Neural cell (in vitro differentiated cells): ENCODE measurements around the gene KRTAP4-16. TPM values are rescaled to one million over a fixed set of nuclear protein-coding genes. Genes with fewer than 3 reads are reported as not detected.
"Not testable (repeated sequence)": the region's sequence is repeated elsewhere in the genome, so short reads cannot be mapped to it uniquely, and the experiment has no call there.

Source experiments
- H2AFZ ChIP-seq: fragments of 200-600, 300-800 bp; sonication (generic), shearing (Covaris generic); 2 replicates; pipeline ENCODE4 v1.6.0; 2014; ENCODE audit warnings: low read depth, mild to moderate bottlenecking, antibody characterized with exemption, low read length, moderate library complexity
- H3F3A ChIP-seq: fragments of 200-600 bp; shearing (Covaris generic); 2 replicates; pipeline ENCODE4 v1.6.1; 2016; ENCODE audit warnings: mild to moderate bottlenecking, moderate library complexity, mixed read lengths, antibody characterized with exemption, low read length; ENCODE audit not compliant: insufficient read depth, poor library complexity, severe bottlenecking
- H3K27ac ChIP-seq: fragments of 200-600, 300-800 bp; sonication (generic), shearing (Covaris generic); 2 replicates; pipeline ENCODE4 v1.5.1; 2014; ENCODE audit warnings: mild to moderate bottlenecking, low read length, moderate library complexity
- H3K27me3 ChIP-seq: fragments of 300-800, 200-600 bp; sonication (generic), shearing (Covaris generic); 2 replicates; pipeline ENCODE4 v1.6.0; 2014; ENCODE audit warnings: mild to moderate bottlenecking, low read depth, low read length, moderate library complexity; ENCODE audit not compliant: insufficient read depth
- H3K36me3 ChIP-seq: fragments of 300-800, 200-600 bp; sonication (generic), shearing (Covaris generic); 2 replicates; pipeline ENCODE4 v1.5.1; 2014; ENCODE audit warnings: mild to moderate bottlenecking, antibody characterized with exemption, low read length, moderate library complexity; ENCODE audit not compliant: insufficient read depth
- H3K4me2 ChIP-seq: fragments of 300-800, 200-600 bp; sonication (generic), shearing (Covaris generic); 2 replicates; pipeline ENCODE4 v1.6.0; 2014; ENCODE audit warnings: mild to moderate bottlenecking, low read length
- H3K4me3 ChIP-seq: fragments of 300-800, 200-600 bp; sonication (generic), shearing (Covaris generic); 2 replicates; pipeline ENCODE4 v1.5.1; 2014; ENCODE audit warnings: mild to moderate bottlenecking, low read length, moderate library complexity
- H3K79me2 ChIP-seq: fragments of 200-600 bp; shearing (Covaris generic); replicated peaks from 2 replicates; pipeline ENCODE4 v1.6.0; 2014; ENCODE audit warnings: mild to moderate bottlenecking, low read length, moderate library complexity; ENCODE audit not compliant: insufficient read depth
- H3K9ac ChIP-seq: fragments of 300-800, 200-600 bp; sonication (generic), shearing (Covaris generic); 2 replicates; pipeline ENCODE4 v1.6.1; 2016; ENCODE audit warnings: mild to moderate bottlenecking, low read length, mixed read lengths
- H3K9me2 ChIP-seq: fragments of 200-600 bp; shearing (Covaris generic); 2 replicates; pipeline ENCODE4 v1.6.1; 2016; ENCODE audit warnings: mild to moderate bottlenecking, low read length, mixed read lengths; ENCODE audit not compliant: insufficient read depth
- H3K9me3 ChIP-seq: fragments of 200-600, 300-800 bp; sonication (generic), shearing (Covaris generic); 2 replicates; pipeline ENCODE4 v1.6.1; 2016; ENCODE audit warnings: mild to moderate bottlenecking, mixed run types, low read length, moderate library complexity, mixed read lengths
- H4K20me1 ChIP-seq: fragments of 200-600 bp; shearing (Covaris generic); 2 replicates; pipeline ENCODE4 v1.6.1; 2016; ENCODE audit warnings: mild to moderate bottlenecking, mixed run types; ENCODE audit not compliant: insufficient read depth
- EP300 ChIP-seq: fragments of 450-650 bp; conservative IDR thresholded peaks from 2 replicates; pipeline ENCODE4 v1.6.1; 2014; ENCODE audit warnings: antibody characterized with exemption, mild to moderate bottlenecking, moderate library complexity; ENCODE audit not compliant: poor library complexity, severe bottlenecking
- EZH2 ChIP-seq: fragments of 200-600, 300-800 bp; shearing (Covaris generic), sonication (generic); IDR thresholded peaks from 2 replicates; pipeline ENCODE4 v1.6.1; 2014; ENCODE audit warnings: antibody characterized with exemption, low read length, borderline replicate concordance, mild to moderate bottlenecking; ENCODE audit not compliant: insufficient read depth, poor library complexity, severe bottlenecking
- POLR2AphosphoS5 ChIP-seq: IDR thresholded peaks from 2 replicates; pipeline ENCODE4 v1.6.1; 2012
- RAD21 ChIP-seq: fragments of 450-650 bp; conservative IDR thresholded peaks from 2 replicates; pipeline ENCODE4 v1.6.1; 2014; ENCODE audit warnings: antibody characterized with exemption, mild to moderate bottlenecking, moderate library complexity
- SMC3 ChIP-seq: fragments of 450-650 bp; conservative IDR thresholded peaks from 2 replicates; pipeline ENCODE4 v1.6.1; 2014; ENCODE audit warnings: antibody characterized with exemption, mild to moderate bottlenecking, moderate library complexity; ENCODE audit not compliant: poor library complexity
- TAF1 ChIP-seq: IDR thresholded peaks from 2 replicates; pipeline ENCODE4 v1.6.1; 2012; ENCODE audit warnings: low read depth
- polyA plus RNA-seq: library from polyadenylated mRNA; depleted of rRNA; stranded (reverse); fragments of >200 nt; gene quantifications from 2 replicates; pipeline ENCODE4 v1.2.3, GENCODE V29; 2014
- TF ChIP-seq, protein P1 (sequence below): IDR thresholded peaks from 2 replicates; pipeline ENCODE4 v1.6.1; 2012; ENCODE audit warnings: borderline replicate concordance
- TF ChIP-seq, protein P2 (sequence below): fragments of 450-650 bp; IDR thresholded peaks from 2 replicates; pipeline ENCODE4 v1.5.1; 2014; ENCODE audit warnings: antibody characterized with exemption, mild to moderate bottlenecking, moderate library complexity; ENCODE audit not compliant: poor library complexity, severe bottlenecking

The KRTAP4-16 gene
- polyA plus RNA-seq, 1 donor from 2014 or later, result not detected

DNA sequence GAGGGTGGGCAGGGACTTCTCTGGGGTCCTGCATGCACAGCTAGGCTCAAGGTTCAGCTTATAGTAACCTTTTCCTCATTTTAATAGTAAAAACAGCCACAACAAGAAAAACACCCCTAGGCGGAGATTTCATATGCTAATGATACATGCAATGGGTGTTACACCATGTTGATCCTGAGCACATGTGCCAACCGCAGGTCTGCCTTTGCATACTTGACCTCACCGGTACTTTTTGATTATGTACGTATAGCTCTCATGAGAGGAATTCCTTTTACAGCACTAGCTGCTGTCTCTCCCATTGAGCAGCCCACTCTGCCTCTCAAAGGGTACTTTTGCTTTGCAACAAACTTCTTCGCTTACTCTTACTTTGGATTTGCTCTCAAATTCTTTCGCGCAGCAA, 6.0 kb downstream of the KRTAP4-16 start:
- no peaks in the 10 kb centered on the region for H3K36me3 ChIP-seq
- H3K9me3 ChIP-seq, result no peaks in the 10 kb centered on the region

DNA sequence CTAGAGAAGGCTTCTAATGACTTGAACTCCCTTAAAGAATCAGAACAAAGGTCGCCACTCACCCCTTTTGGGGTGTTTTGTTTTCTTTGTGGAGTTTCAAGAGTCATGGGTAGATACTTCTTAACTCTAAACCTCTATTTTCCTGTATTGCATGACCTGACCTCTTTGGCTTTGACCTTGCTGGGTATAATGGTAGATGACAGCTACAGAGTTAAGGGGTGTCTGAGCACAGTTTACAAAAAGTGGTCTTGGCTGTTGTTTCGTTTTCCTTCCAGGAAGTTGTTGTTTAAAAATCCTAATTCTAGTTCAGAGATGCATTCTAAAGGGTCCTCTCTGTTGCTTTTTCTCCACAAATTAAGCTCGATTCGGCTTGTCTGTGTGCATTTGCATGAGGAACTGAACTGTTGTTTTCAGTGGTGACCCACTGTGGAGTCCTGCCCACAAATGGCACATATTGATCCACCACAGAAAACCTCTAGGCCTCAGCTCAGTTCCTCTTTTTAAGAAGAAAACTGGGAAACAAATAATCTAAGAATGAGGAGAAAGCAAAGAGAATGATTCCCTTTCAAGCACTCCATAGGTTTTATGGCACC, 13.2 kb downstream of the KRTAP4-16 start:
- H3K4me2 ChIP-seq, H3K79me2 ChIP-seq, H3K27me3 ChIP-seq, H3F3A ChIP-seq, H3K27ac ChIP-seq, H2AFZ ChIP-seq, H4K20me1 ChIP-seq, H3K4me3 ChIP-seq, H3K9me3 ChIP-seq, H3K9me2 ChIP-seq, H3K36me3 ChIP-seq, H3K9ac ChIP-seq: not testable (repeated sequence)

More for the DNA sequence above, 6.0 kb downstream of the KRTAP4-16 start:
- no peak for TF ChIP-seq EP300
- no peak overlapping the region for H3K4me3 ChIP-seq
- H2AFZ ChIP-seq, result no peak overlapping the region
- H4K20me1 ChIP-seq, result no peaks in the 10 kb centered on the region
- no peak overlapping the region for H3K9ac ChIP-seq
- H3K79me2 ChIP-seq, result no peaks in the 10 kb centered on the region
- H3K9me2 ChIP-seq, result no peaks in the 10 kb centered on the region
- no peaks in the 10 kb centered on the region for H3F3A ChIP-seq
- no peak overlapping the region for H3K4me2 ChIP-seq
- no peak overlapping the region for H3K27ac ChIP-seq
- no peaks in the 10 kb centered on the region for H3K27me3 ChIP-seq

DNA sequence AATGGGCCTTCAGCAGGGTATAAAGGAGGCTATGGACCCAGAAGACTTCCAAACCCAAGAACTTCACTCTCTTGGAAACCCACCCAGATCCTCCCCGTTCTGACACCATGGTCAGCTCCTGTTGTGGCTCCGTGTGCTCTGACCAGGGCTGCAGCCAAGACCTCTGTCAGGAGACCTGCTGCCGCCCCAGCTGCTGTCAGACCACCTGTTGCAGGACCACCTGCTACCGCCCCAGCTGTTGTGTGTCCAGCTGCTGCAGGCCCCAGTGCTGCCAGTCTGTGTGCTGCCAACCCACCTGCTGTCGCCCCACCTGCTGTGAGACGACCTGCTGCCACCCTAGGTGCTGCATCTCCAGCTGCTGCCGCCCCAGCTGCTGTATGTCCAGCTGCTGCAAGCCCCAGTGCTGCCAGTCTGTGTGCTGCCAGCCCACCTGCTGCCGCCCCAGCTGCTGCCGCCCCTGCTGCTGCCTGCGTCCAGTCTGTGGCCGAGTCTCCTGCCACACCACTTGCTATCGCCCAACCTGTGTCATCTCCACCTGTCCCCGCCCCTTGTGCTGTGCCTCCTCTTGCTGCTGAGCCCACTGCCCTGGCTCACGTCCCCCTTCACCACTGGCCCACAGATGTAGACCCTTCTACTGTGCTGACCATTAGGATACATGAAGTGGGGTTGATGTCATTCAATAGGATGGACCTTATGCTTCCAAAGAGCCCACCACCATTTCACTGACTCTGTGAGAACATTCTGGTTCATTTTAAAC, 17.7 kb downstream of the KRTAP4-16 start, which contains the start of gene KRTAP4-7:
Gene KRTAP4-7 (plus strand): TSS at position 51 of the 757 bp plus-strand sequence. CDS start 57 bp downstream, at position 108.
- H3K4me3 ChIP-seq, H3F3A ChIP-seq: not testable (repeated sequence)

GRCh38 chr17:41083427-41083826, 18.6 kb downstream of the KRTAP4-16 start:
- H3K36me3 ChIP-seq, H3K79me2 ChIP-seq, H3K27ac ChIP-seq, H3K27me3 ChIP-seq, H4K20me1 ChIP-seq, H3K4me3 ChIP-seq, H3K9ac ChIP-seq, H3K4me2 ChIP-seq, H3K9me2 ChIP-seq, H3F3A ChIP-seq, H3K9me3 ChIP-seq, H2AFZ ChIP-seq: not testable (repeated sequence)

More for the DNA sequence above, 17.7 kb downstream of the KRTAP4-16 start, which contains the start of gene KRTAP4-7:
- not testable (repeated sequence) for H3K9me2 ChIP-seq, H3K9ac ChIP-seq, H3K36me3 ChIP-seq, H3K27ac ChIP-seq, H3K9me3 ChIP-seq, H3K4me2 ChIP-seq, H3K79me2 ChIP-seq, H4K20me1 ChIP-seq, H2AFZ ChIP-seq, H3K27me3 ChIP-seq

- Histone ChIP-seq H3K4me3 (no peak overlapping the region), H3K4me2 (no peak overlapping the region), H3K36me3 (no peaks in the 10 kb centered on the region), H3K27ac (no peak overlapping the region), H3K9me3 (no peaks in the 10 kb centered on the region), H4K20me1 (no peaks in the 10 kb centered on the region), H3K9ac (no peak overlapping the region), H3K79me2 (no peaks in the 10 kb centered on the region), H3F3A (no peaks in the 10 kb centered on the region), H3K9me2 (no peaks in the 10 kb centered on the region), H2AFZ (no peak overlapping the region), H3K27me3 (no peaks in the 10 kb centered on the region)
- TF ChIP-seq RAD21 (no peak), POLR2AphosphoS5 (no peak), SMC3 (no peak), TAF1 (no peak), EZH2 (no peak)
- TF ChIP-seq, protein P1, sequence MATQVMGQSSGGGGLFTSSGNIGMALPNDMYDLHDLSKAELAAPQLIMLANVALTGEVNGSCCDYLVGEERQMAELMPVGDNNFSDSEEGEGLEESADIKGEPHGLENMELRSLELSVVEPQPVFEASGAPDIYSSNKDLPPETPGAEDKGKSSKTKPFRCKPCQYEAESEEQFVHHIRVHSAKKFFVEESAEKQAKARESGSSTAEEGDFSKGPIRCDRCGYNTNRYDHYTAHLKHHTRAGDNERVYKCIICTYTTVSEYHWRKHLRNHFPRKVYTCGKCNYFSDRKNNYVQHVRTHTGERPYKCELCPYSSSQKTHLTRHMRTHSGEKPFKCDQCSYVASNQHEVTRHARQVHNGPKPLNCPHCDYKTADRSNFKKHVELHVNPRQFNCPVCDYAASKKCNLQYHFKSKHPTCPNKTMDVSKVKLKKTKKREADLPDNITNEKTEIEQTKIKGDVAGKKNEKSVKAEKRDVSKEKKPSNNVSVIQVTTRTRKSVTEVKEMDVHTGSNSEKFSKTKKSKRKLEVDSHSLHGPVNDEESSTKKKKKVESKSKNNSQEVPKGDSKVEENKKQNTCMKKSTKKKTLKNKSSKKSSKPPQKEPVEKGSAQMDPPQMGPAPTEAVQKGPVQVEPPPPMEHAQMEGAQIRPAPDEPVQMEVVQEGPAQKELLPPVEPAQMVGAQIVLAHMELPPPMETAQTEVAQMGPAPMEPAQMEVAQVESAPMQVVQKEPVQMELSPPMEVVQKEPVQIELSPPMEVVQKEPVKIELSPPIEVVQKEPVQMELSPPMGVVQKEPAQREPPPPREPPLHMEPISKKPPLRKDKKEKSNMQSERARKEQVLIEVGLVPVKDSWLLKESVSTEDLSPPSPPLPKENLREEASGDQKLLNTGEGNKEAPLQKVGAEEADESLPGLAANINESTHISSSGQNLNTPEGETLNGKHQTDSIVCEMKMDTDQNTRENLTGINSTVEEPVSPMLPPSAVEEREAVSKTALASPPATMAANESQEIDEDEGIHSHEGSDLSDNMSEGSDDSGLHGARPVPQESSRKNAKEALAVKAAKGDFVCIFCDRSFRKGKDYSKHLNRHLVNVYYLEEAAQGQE, result no peak
- TF ChIP-seq, protein P2, sequence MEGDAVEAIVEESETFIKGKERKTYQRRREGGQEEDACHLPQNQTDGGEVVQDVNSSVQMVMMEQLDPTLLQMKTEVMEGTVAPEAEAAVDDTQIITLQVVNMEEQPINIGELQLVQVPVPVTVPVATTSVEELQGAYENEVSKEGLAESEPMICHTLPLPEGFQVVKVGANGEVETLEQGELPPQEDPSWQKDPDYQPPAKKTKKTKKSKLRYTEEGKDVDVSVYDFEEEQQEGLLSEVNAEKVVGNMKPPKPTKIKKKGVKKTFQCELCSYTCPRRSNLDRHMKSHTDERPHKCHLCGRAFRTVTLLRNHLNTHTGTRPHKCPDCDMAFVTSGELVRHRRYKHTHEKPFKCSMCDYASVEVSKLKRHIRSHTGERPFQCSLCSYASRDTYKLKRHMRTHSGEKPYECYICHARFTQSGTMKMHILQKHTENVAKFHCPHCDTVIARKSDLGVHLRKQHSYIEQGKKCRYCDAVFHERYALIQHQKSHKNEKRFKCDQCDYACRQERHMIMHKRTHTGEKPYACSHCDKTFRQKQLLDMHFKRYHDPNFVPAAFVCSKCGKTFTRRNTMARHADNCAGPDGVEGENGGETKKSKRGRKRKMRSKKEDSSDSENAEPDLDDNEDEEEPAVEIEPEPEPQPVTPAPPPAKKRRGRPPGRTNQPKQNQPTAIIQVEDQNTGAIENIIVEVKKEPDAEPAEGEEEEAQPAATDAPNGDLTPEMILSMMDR, result no peak
These were observed 19.4 kb downstream of the KRTAP4-16 start for GRCh38 chr17:41082626-41083025.
